Gastroesophageal sphincter (tissue), 3 donors: ENCODE results near the gene RBM27.

Experiments
- POLR2A ChIP-seq, 2 donors: fragments of 450-650 bp; IDR thresholded peaks; one replicate each; pipeline ENCODE4 v1.6.1; 2017; ENCODE audit warnings: antibody characterized with exemption in 2 of 2, mild to moderate bottlenecking in 2 of 2, moderate library complexity in 1 of 2
- TF ChIP-seq, protein P1 (sequence below), 4 experiments: fragments of 200-600 bp in 2 of 4; fragments of 450-650 bp in 2 of 4; sonication (generic) in 1 of 4; IDR thresholded peaks; one replicate each; pipeline ENCODE4 v1.5.1; 2017 to 2019; ENCODE audit warnings: antibody characterized with exemption in 4 of 4, mild to moderate bottlenecking in 2 of 4, moderate library complexity in 2 of 4

DNA sequence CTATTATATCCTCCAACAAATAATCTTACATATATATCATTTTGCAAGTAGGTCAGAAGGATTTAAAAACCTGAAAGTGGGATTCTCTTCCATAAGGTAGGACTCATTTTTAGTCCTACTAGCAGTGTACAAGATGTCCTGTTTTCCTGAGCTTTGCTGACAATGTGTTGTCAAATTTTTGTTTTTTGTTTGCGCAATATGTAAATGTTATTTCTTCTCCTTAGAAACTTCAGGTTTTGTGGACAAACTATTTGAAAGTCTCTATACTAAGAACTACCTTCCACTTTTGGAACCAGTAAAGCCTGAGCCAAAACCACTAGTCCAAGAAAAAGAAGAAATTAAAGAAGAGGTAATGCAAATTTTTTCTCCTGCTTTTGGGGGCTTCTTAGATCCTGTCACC, 19.8 kb downstream of the RBM27 start:
- TF ChIP-seq, protein P1, sequence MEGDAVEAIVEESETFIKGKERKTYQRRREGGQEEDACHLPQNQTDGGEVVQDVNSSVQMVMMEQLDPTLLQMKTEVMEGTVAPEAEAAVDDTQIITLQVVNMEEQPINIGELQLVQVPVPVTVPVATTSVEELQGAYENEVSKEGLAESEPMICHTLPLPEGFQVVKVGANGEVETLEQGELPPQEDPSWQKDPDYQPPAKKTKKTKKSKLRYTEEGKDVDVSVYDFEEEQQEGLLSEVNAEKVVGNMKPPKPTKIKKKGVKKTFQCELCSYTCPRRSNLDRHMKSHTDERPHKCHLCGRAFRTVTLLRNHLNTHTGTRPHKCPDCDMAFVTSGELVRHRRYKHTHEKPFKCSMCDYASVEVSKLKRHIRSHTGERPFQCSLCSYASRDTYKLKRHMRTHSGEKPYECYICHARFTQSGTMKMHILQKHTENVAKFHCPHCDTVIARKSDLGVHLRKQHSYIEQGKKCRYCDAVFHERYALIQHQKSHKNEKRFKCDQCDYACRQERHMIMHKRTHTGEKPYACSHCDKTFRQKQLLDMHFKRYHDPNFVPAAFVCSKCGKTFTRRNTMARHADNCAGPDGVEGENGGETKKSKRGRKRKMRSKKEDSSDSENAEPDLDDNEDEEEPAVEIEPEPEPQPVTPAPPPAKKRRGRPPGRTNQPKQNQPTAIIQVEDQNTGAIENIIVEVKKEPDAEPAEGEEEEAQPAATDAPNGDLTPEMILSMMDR (IDR thresholded peaks at IDR 0.05), result no peak
- TF ChIP-seq POLR2A (IDR thresholded peaks at IDR 0.05), result no peak
